Activated T-cell treated with anti-CD3 and anti-CD28 coated beads for 4 hours (primary cell): ENCODE measurements around the gene HEBP1.

Experiments used
- DNase-seq: peaks from one replicate; pipeline ENCODE4 v3.0.0-alpha.2; 2020

HEBP1 gene

DNA sequence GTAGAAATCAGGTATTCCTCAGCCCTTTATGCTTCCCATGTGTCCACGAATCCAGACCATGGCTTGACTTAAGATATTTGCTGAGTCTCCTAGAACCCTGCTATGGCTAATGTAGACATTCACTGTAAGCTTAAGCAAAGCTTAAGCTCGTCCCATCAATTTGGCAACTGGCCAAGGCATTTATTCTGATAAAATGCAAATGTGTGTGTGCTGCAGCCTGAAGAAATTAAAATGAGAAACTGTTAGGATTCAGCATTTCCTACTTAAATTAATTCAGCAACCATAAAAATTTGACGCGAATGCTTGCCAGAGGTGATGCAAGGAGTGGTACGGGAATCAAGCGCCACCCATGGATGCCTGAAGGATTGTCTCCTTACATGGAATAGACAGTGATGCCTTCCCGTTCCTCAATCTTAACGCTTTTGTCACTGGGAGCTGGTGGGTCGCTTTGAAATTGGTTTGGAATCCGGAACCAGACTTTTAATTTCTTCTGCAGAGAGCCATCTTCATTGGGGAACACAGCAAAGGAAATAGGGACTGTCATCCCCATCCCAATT is 13.2 kb downstream of the HEBP1 start:
- DNase-seq = no peak

DNA sequence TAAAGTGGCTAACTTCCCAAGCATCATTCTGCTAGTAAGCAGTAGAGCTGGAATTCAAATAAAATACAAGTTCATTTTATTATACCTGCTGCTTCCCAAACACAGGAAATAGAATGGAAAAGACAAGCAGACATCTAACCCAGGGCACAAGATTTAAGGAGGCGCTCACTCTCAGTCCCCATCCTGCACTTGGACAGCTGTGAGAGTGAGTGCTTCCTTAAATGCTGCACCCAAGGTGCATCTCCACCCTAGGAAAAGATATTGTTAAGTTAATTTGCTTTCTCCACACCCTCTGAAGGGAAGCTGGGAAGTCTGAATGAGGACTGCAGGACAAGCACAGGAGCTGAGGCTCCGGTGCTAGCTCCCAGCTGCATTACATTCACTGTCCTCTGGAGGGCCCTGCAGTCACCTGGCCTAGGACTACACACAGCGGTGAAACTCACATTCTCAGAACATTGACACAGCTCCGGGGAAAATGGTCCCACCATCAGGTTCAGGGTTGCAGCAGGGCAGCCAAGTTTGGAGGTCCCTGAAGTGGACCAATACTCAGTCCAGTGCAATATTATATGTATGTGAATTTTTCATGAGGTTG is 14.2 kb downstream of the HEBP1 start:
- no peak for DNase-seq

DNA sequence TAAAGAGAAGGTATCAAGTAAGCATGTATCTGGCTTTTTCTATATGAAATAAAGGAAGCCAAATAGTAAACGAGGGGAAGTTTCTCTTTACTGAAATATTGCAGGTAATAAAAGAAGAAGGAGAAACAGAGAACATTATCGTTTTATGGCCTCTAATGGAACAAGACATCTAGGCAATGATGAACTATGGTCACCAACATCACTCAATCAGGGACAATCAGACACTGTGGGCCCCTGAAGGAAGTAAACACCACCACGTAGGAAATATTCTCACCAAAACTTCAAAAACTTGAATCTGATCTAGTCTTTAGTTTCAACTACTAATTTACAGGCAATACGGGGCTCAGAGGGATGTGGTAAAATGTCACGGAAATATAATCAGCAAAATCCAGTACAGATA is 15.9 kb downstream of the HEBP1 start:
- DNase-seq = no peak

DNA sequence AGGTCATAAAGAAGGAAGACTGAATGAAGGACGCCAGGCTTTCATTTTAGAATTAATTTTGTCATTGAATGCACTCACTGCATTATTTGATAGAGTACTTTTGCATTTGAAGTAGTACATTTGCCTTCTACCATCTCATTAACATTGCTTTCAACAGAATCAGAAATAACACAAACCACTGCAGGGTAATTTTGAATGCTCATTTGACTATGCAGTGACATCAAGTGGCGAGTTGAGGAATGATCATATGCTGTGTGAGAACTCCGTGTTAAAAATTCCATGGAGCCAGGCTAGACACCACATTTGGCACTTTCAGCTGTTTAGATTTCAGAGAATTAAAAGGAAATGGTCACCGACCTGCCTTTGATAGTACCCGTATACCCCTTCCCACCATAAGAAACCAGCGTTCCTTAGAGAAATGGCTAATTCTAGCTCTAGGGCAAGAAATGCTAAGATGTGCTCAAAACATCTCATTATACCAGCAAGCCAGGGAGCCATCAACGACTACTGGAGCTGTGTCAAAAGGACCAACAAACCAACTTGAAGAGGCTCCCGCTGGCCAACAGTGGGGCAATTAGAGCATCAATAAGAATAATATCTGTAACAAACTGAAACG is 16.5 kb downstream of the HEBP1 start:
- DNase-seq = no peak

DNA sequence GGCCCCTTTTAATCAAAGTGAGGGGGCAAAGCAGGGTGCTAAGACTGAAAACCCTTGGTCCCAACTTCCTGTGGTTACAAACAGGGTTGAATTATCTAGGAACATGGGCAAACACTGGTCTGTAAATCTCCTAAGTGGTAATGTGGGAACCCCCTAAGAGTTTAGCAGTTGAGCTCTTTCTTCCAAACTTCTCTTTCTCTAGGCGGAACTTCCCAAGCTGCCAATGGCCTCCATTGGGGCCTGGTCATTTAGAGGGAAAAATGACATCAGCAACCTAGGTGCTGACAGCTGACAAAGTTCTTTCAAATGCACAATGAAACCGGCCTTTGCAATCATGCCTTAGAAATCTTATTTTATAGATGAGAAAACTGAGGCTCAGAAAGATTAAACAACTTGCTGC is 17.7 kb downstream of the HEBP1 start:
- DNase-seq = no peak

DNA sequence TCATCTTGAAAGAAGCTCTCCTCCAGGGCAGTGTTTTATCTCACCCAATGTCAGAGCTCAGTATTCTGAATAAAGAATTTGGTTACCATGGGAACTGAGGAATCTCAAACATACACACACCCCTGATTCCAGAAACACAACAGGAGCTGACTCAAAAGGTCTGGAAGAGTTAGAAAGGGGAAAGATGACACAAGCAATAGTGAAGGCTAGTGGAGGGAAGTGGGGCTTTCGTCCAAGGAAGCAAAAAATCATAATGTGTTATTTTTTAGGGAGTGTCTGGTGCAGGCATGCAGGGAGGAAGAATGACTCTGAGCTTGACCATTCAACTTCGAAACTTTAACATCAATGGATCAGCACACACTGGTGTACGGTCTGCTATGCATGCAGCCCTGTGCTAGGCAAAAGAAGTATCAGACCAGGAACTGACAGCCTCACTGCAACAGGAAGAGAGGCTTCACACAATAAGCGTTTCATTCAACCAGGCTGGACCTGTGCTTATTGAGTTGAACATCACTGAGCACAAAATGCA is 20.3 kb downstream of the HEBP1 start:
- no peak for DNase-seq

DNA sequence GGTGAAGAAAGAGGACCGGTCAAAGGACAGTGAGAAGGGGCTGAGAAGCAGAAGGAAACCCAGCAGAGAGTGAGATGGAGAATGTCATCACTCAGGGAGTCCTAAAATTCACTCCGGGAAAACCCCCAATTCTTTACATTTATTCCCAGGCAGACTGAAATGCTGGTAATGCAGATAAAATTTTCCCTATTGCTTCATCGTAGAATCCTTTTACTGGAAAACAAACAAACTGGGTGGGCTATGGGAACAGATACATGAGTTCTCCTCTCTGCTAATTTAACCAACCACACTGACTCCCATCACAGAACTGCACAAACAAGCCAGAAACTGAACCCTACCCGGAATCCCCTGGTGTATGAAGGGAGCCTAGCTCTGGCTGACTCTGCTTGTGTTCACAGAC is 20.9 kb downstream of the HEBP1 start:
- no peak for DNase-seq

DNA sequence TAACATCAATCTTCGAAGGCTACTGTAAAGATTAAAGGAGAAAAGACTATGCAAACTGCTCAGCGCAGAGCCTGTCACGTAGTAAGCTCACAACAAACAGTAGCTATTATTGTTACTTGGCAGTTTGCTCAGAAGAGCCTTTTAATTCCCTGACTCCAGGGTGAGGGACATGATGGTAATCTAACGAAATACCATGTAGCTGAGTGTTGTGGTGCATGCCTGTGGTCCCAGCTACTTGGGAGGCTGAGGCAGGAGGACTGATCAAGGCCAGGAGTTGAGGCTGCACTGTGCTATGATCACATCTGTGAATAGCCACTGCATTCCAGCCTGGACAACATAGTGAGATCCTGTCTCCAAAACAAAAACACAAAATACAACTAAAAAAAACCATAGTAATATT is 22.8 kb downstream of the HEBP1 start:
- no peak for DNase-seq

DNA sequence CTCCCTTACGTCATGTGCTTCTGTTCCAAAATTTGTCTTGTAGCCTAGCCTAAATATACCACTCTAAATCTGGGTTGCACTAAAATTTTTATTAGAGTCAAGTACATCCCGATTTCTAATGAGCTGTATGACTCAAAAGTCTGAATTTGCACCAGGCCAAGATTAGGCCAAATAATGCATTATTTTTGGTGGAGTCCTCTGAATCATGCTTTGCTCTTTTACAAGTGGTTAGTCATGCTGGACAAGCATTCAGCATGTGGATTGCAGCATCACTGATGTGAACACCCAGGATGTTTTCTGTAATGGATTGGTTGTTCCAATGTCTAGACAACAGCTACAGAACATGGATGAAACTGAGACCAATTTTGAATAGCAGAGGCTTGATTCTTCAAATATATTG is 23.7 kb downstream of the HEBP1 start:
- DNase-seq = no peak

DNA sequence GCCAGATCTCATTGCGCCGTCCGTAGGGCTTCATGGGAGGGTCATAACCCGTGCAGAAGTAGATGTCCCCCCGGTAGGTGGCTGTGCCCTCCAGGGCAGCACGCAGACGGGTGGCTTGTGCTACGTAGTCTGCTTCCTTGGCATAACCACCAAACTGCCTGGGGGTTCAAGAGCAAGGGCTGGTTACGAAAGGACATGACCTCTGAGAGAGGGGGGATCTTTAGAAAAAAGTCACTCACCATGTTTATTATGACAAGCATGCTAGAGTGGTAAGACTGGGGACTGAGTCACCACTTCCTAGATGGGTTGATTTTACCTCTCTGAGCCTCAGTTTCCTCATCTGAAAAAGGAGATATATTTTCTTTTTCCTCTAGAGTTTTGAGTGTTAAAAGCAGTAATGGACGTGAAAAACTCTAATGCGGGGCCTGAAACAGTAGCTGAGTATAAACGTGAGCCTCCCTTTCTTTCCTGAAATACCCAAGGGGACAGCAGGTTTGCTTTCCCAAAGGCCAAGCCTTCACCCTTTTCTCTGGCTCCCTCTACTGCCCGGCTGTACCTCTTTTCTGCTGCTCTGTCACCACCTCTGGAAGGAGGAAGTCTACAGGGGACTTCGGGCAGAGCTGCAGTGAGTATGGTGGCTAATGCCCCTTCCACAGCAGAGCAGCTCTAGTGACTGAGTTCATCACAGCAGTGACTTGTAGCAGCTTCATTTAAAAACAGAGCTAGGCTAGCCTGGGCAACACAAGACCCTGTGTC is 24.6 kb downstream of the HEBP1 start:
- no peak for DNase-seq

DNA sequence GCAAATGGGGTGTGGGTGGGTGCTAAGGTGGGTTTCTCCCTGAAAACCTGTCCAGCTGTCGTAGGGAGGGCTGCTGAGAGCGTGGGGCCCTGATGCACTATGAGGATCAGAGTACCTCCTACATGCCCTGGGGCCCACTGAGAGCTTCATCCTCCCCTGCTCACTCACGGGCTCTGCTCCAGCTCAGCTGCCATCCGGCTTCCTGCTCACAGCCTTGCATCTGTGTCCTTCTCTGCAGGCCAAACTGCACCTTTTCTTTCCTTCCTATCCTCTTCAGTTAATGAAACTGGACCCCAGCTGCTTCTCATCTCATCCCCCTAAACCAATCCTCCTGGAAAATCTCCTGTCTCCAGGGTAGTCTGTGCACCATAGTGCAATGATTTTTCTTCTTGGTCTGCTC is 25.9 kb downstream of the HEBP1 start:
- no peak for DNase-seq

DNA sequence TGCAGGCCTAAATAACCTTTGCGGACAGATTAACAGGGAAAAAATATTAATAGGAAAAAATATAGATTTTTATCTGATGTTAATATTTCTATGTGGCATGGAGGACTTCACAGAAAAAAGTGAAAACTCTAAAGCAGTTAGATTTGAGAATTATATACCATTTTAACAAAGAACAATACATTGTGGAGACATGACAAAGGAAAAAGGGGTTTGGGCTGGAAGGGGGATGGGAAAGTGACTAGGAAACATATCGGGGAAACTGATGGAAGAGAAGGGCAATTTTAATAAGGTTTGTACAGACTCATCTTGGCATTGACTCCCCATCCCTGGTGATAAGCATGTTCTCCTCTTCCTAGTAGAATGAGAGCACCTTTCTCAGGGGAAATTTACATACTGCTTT is 27.0 kb downstream of the HEBP1 start:
- DNase-seq = no peak

DNA sequence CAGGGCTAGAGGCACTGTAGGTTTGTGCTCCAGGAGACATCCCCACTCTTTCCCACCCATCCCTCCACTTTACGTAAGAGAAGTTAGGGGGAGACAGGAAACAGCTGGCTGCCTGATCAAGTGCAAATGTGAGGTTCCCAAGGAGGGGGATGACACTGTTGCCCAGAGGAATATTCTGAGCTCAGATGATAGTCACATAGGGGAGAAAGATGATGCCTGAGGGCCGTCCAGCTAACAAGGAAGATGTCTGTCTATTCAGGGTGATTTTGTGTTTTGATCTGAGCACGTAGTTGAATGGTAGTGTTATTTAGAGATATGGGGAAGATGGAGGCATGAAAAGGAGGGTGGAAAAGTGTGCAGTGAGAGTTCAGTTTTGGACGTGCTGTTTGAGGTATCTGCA is 34.2 kb downstream of the HEBP1 start:
- no peak for DNase-seq

DNA sequence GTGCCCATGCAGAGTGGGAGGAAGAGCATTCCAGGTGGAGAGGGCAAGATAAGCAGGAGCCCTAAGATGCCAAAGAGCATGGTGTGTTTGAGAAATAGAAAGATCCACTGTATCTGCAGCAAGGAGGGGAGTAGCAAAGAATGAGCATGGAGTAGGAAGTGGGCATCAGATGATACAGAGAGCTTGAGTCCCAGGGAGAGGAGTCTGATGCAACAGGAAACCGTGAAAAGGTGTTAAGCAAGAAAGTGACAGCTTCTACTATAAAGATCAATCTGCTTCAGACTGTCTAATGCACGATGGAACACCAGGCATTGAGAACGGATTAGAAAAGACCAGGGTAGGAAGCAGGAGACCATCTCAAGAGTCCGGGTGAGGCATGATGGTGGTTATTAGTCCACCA is 35.8 kb downstream of the HEBP1 start:
- DNase-seq = no peak

DNA sequence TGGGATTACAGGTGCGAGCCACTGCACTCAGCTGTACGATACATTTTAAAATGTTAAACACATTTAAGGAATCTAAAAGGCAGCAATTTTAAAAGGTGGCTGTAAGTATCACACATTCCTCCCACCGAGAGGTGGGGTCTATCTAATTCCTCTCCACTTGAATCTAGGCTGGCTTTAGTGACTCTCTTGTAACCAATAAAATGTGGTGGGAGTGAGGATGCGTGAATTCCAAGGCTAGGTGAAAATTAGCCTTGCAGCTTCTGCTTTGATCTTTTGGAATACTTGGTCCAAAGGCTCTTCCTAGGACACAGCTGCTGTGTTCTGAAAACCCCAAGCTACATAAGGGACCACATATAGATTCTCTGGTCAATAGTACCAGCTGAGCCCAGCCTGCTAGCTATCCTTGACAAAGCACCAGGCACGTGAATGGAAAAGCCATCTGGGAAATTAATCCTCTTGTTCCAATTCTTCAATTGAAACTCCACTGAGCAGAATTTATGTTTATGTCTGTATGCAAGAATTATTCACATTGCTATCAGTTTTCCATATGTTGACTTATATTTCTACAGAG is 39.3 kb downstream of the HEBP1 start:
- DNase-seq = no peak

DNA sequence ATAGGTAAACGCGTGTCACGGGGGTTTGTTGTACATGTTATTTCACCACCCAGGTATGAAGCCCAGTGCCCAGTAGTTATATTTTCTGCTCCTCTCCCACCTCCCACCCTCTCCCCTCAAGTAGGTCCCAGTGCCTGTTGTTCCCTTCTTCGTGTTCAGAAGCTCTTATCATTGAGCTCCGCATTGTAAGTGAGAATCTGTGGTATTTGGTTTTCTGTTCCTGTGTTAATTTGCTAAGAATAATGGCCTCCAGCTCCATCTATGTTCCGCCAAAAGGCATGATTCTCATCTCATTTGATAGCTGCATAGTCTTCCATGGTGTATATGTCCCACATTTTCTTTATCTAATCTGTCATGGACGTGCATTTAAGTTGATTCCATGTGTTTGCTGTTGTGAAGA is 41.2 kb downstream of the HEBP1 start:
- DNase-seq = no peak

DNA sequence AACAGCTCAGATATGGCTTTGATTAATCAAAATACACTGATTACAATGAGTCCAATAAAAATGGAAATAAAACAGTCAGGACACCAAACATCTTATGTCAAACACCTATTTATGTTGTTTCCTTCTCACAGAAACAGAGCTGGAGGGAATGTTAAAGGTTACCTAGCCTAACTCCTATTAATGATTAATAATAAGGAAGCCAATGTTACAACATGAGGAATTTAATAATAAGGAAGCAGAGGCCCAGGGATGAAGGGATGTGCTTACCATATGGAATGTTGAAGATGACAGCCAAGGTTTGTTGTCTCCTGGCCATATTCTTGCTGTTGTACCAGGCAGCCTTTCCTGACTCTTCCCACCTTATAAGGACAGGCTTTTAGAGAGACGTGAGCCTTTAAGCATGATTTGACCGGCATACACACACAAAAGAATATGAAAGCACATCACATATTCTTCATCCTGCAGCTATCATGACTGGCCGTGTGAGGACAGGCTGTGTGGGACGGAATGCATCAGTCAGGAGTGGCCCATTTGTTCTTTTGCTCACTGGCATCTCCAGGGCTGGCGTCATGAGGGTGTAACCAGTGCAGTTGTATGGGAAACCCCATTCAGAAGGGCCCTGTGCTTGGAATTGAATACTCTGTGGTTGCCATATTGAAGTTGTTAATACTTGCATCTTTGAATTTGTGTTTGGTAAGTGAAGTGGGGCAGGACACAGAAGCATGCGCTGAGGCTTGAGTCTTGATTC is 45.0 kb downstream of the HEBP1 start:
- no peak for DNase-seq

DNA sequence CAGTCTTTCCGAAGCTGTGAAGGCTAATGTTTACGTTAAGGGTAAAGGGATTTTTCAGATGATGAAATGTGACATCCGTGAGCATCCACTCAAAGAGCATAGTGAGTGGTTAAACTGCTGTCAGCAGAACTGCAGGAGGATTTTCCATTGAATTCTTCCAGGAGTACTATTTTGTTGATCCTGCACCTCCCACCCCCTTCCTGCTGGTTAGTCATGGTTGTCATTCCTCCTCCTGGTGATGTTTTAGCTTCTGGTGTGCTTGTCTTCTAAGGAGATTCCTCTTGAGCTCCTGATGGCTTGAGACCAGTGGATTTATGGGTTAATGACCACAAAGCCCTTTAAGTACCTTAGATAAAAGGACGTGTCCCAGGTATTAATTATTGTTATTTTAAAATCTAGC is 45.7 kb downstream of the HEBP1 start:
- no peak for DNase-seq

DNA sequence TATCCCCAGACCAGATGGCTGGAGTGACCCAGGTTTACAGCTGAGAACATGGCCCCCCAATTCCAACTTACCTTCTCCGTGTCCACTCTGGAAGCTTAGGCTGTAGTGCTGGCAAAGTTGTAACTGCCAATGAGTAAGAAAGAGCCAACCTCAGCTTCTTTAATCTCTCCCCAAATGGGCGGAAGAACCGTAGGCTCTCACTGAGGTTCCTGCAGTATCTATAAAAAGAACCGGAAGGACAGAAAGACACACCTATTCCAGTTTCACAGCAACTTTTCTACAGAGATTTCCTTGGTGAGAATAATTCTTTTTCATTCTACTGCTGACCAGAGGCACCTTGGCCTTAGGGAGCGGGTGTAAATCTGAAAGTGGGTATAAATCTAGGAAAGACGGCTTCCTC is 48.0 kb downstream of the HEBP1 start, which contains the start of gene GPRC5D:
GPRC5D (minus strand) TSS at position 135 of the 400 bp plus-strand sequence. CDS start 1,786 bp downstream, outside the sequence.
- no peak for DNase-seq

DNA sequence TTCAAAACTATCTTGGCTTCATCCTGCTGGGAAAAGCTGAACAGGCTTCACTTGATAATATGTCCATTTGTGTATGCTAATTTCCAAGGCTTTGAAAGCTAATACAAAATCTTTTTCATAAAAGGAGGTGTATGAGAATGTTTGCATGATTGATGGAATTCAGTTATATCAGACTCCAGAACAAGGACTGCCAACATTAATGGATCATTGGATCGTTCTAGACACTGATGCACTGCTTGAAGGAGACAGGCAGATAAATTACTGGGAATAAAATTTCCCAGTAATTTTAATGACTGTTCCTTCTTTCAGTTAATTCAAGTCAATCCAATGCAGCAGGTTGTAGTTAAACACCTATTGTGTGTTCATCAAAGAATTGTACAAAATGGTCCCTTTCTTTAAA is 48.6 kb downstream of the HEBP1 start:
- no peak for DNase-seq

DNA sequence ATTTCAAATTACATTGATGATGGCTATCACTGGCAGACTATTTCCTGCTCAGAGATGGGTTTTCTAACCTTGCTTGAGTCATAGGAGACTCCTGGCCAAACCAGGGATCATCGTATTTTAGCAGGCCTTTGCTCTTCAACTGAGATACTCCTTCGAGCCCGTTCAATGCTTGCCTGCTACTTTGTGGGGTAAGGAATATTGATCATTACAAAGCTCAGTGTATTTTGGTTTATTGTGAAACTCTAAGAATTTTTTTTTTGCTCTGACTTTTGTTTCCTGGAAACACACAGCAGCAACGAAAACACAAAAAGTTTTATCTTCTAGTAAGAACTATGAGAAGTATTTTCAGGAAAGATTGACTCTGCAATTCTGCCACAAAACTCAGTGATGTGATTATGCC is 52.2 kb downstream of the HEBP1 start:
- DNase-seq = no peak

DNA sequence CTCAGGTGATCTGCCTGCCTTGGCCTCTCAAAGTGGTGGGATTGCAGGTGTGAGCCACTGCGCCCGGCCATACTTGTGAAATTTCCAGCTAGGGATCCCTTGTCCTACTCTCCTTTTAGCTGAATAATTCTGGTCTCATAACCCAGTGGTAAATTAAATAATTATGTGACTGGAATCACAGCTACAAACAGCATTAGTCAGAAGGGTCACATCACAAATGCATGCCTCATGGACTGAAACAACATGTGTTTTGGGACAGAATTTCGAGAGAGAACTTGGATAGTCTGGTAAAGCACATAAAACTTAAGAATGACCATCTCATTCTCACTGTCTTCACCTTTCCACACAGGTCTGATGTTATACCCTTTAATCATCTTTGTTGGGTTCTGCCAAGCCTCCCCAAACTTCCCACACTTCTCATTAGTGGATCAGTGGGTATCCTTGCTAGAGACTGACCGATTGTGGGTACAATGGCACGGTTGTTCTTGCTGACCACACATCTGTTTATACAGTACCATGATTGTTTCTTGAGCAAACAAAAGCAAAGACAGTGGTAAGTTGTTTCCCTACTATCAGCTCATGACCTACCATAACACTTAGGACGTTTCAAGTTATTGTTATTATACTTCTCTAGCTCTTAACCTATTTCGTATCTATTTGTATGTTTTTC is 53.2 kb downstream of the HEBP1 start:
- no peak for DNase-seq
